SK-N-SH treated with all-trans-retinoic acid at 6 μM for 48 hours (cell line): Measurements from ENCODE around the gene SPG21.

Experiments used
- ATAC-seq: fragments of 200-7000 bp; cut with Tn5 transposase; 3 replicates; pipeline ENCODE4 v1.9.1; 2020; ENCODE audit warnings: mild to moderate bottlenecking, moderate library complexity
- ARNTL ChIP-seq: fragments of 450-650 bp; formaldehyde crosslinking; IDR thresholded peaks from 2 replicates; pipeline ENCODE4 v1.5.0; 2020; ENCODE audit warnings: low read depth, mild to moderate bottlenecking, moderate library complexity, borderline replicate concordance
- BACH2 ChIP-seq: fragments of 250-450 bp; sonication (Bioruptor Pico); IDR thresholded peaks from 2 replicates; pipeline ENCODE4 v1.9.0; 2021; ENCODE audit warnings: mild to moderate bottlenecking, borderline replicate concordance
- CREB5 ChIP-seq: fragments of 250-450 bp; sonication (Bioruptor Pico); IDR thresholded peaks from 2 replicates; pipeline ENCODE4 v1.5.1; 2020; ENCODE audit warnings: low read depth, mild to moderate bottlenecking, moderate library complexity
- CSDC2 ChIP-seq: fragments of 250-450 bp; sonication (Bioruptor Pico); IDR thresholded peaks from 2 replicates; pipeline ENCODE4 v1.5.0; 2020; ENCODE audit warnings: mild to moderate bottlenecking, moderate library complexity
- CSRNP3 ChIP-seq: fragments of 250-450 bp; sonication (Bioruptor Pico); IDR thresholded peaks from 2 replicates; pipeline ENCODE4 v1.5.1; 2021; ENCODE audit warnings: mild to moderate bottlenecking, moderate library complexity
- ESRRG ChIP-seq: fragments of 250-450 bp; sonication (Bioruptor Pico); IDR thresholded peaks from 2 replicates; pipeline ENCODE4 v1.6.1; 2021; ENCODE audit warnings: mild to moderate bottlenecking
- GLIS3 ChIP-seq: fragments of 250-450 bp; sonication (Bioruptor Pico); IDR thresholded peaks from 2 replicates; pipeline ENCODE4 v1.5.0; 2020; ENCODE audit warnings: mild to moderate bottlenecking, moderate library complexity
- ISL1 ChIP-seq: fragments of 250-450 bp; sonication (Bioruptor Pico); IDR thresholded peaks from 2 replicates; pipeline ENCODE4 v2.1.2; 2022; ENCODE audit warnings: mild to moderate bottlenecking, moderate library complexity
- OSR1 ChIP-seq: fragments of 250-450 bp; sonication (Bioruptor Pico); IDR thresholded peaks from 2 replicates; pipeline ENCODE4 v1.8.0; 2022; ENCODE audit warnings: moderate library complexity, mild to moderate bottlenecking, inconsistent platforms
- PATZ1 ChIP-seq: fragments of 250-450 bp; sonication (Bioruptor Pico); IDR thresholded peaks from 2 replicates; pipeline ENCODE4 v1.8.0; 2020; ENCODE audit warnings: mild to moderate bottlenecking, moderate library complexity, borderline replicate concordance
- POU6F1 ChIP-seq: fragments of 250-450 bp; sonication (Bioruptor Pico); IDR thresholded peaks from 2 replicates; pipeline ENCODE4 v1.8.0; 2021; ENCODE audit warnings: low read depth, mild to moderate bottlenecking, moderate library complexity, borderline replicate concordance
- PPARA ChIP-seq: fragments of 250-450 bp; sonication (Bioruptor Pico); IDR thresholded peaks from 2 replicates; pipeline ENCODE4 v1.5.0; 2020; ENCODE audit warnings: mild to moderate bottlenecking, borderline replicate concordance
- RARB ChIP-seq: fragments of 250-450 bp; sonication (Bioruptor Pico); IDR thresholded peaks from 2 replicates; pipeline ENCODE4 v1.8.0; 2021; ENCODE audit warnings: mild to moderate bottlenecking, moderate library complexity
- SNAI2 ChIP-seq: fragments of 250-450 bp; sonication (Bioruptor Pico); IDR thresholded peaks from 2 replicates; pipeline ENCODE4 v1.5.0; 2020; ENCODE audit warnings: mild to moderate bottlenecking, moderate library complexity
- TCF4 ChIP-seq: fragments of 250-450 bp; sonication (Bioruptor Pico); IDR thresholded peaks from 2 replicates; pipeline ENCODE4 v1.8.0; 2021; ENCODE audit warnings: mild to moderate bottlenecking, moderate library complexity, borderline replicate concordance
- TOX ChIP-seq: fragments of 250-450 bp; sonication (Bioruptor Pico); IDR thresholded peaks from 2 replicates; pipeline ENCODE4 v1.8.0; 2021; ENCODE audit warnings: mild to moderate bottlenecking, moderate library complexity, borderline replicate concordance
- TSHZ2 ChIP-seq: fragments of 250-450 bp; sonication (Bioruptor Pico); IDR thresholded peaks from 2 replicates; pipeline ENCODE4 v1.5.0; 2020; ENCODE audit warnings: mild to moderate bottlenecking, moderate library complexity
- ZC3H10 ChIP-seq: fragments of 250-450 bp; sonication (Bioruptor Pico); IDR thresholded peaks from 2 replicates; pipeline ENCODE4 v1.5.1; 2021; ENCODE audit warnings: mild to moderate bottlenecking, moderate library complexity
- ZFP3 ChIP-seq: fragments of 250-450 bp; sonication (Bioruptor Pico); IDR thresholded peaks from 2 replicates; pipeline ENCODE4 v1.5.0; 2020; ENCODE audit warnings: mild to moderate bottlenecking, moderate library complexity
- ZFP30 ChIP-seq: fragments of 450-650 bp; formaldehyde crosslinking; IDR thresholded peaks from 2 replicates; pipeline ENCODE4 v1.5.0; 2022; ENCODE audit warnings: mild to moderate bottlenecking, moderate library complexity
- ZNF565 ChIP-seq: fragments of 450-650 bp; formaldehyde crosslinking; conservative IDR thresholded peaks from 2 replicates; pipeline ENCODE4 v1.5.0; 2020; ENCODE audit warnings: low read depth, mild to moderate bottlenecking, moderate library complexity
- ZNF70 ChIP-seq: fragments of 450-650 bp; formaldehyde crosslinking; IDR thresholded peaks from 2 replicates; pipeline ENCODE4 v1.5.0; 2020; ENCODE audit warnings: mild to moderate bottlenecking, moderate library complexity
- ZNF8 ChIP-seq: fragments of 450-650 bp; formaldehyde crosslinking; IDR thresholded peaks from 2 replicates; pipeline ENCODE4 v1.5.0; 2020; ENCODE audit warnings: mild to moderate bottlenecking, moderate library complexity

SPG21 gene

GRCh38 chr15:64938192-64938591 is 51.5 kb downstream of the SPG21 start:
- ATAC-seq, result no peak
- TF ChIP-seq ISL1 (CRISPR knock-in tag) (no peak), TSHZ2 (CRISPR knock-in tag) (no peak), BACH2 (no peak), ZNF8 (CRISPR knock-in tag) (no peak), ESRRG (CRISPR knock-in tag) (no peak), CSDC2 (CRISPR knock-in tag) (no peak), ZC3H10 (CRISPR knock-in tag) (no peak), TOX (no peak), POU6F1 (no peak), ZFP3 (CRISPR knock-in tag) (no peak), ZNF565 (no peak), ARNTL (CRISPR knock-in tag) (no peak), PPARA (CRISPR knock-in tag) (no peak), SNAI2 (no peak), RARB (CRISPR knock-in tag) (no peak), ZNF70 (CRISPR knock-in tag) (no peak)
- TF ChIP-seq, all 23 proteins: peak for 0

- TF ChIP-seq GLIS3, result no peak
- TF ChIP-seq ARNTL (CRISPR knock-in tag), result no peak
- TF ChIP-seq TOX, result no peak
- TF ChIP-seq CSDC2 (CRISPR knock-in tag), result no peak
- TF ChIP-seq CSRNP3 (CRISPR knock-in tag), result no peak
- no peak for TF ChIP-seq BACH2
- no peak for TF ChIP-seq OSR1 (CRISPR knock-in tag)
- no peak for TF ChIP-seq PPARA (CRISPR knock-in tag)
- no peak for TF ChIP-seq ISL1 (CRISPR knock-in tag)
- TF ChIP-seq ZNF70 (CRISPR knock-in tag), result no peak
- TF ChIP-seq TCF4, result no peak
- no peak for TF ChIP-seq ZFP3 (CRISPR knock-in tag)
- TF ChIP-seq RARB (CRISPR knock-in tag), result no peak
- no peak for TF ChIP-seq ZNF8 (CRISPR knock-in tag)
- no peak for TF ChIP-seq PATZ1 (CRISPR knock-in tag)
- TF ChIP-seq ZC3H10 (CRISPR knock-in tag), result no peak
- no peak for TF ChIP-seq ESRRG (CRISPR knock-in tag)
- TF ChIP-seq TSHZ2 (CRISPR knock-in tag), result no peak
- TF ChIP-seq ZFP30 (CRISPR knock-in tag), result no peak
- TF ChIP-seq CREB5, result no peak
- ATAC-seq, result no peak
Measured at GRCh38 chr15:64934023-64934422, 55.7 kb downstream of the SPG21 start.
